Measurements from ENCODE around the gene C16orf78.

GRCh38 chr16:49377196-49377755, 3.7 kb downstream of the C16orf78 start:
- TF ChIP-seq POLR2A (IDR thresholded peaks at IDR 0.05): no peak
- TF ChIP-seq, protein P1, sequence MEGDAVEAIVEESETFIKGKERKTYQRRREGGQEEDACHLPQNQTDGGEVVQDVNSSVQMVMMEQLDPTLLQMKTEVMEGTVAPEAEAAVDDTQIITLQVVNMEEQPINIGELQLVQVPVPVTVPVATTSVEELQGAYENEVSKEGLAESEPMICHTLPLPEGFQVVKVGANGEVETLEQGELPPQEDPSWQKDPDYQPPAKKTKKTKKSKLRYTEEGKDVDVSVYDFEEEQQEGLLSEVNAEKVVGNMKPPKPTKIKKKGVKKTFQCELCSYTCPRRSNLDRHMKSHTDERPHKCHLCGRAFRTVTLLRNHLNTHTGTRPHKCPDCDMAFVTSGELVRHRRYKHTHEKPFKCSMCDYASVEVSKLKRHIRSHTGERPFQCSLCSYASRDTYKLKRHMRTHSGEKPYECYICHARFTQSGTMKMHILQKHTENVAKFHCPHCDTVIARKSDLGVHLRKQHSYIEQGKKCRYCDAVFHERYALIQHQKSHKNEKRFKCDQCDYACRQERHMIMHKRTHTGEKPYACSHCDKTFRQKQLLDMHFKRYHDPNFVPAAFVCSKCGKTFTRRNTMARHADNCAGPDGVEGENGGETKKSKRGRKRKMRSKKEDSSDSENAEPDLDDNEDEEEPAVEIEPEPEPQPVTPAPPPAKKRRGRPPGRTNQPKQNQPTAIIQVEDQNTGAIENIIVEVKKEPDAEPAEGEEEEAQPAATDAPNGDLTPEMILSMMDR (IDR thresholded peaks at IDR 0.05): no peak
